Skeletal muscle cell (primary cell): Measurements from ENCODE around the gene MAPK8IP3.

Source experiments
- DNase-seq: peaks from one replicate; pipeline ENCODE4 v3.0.0-alpha.2; 2010; ENCODE audit warnings: low read depth
- H3K4me3 ChIP-seq: 2 replicates; pipeline ENCODE4 v1.5.1; 2011; ENCODE audit warnings: low read depth, mild to moderate bottlenecking, control low read depth, low read length, moderate library complexity

MAPK8IP3 gene

GRCh38 chr16:1777375-1778199 is 71.6 kb downstream of the MAPK8IP3 start:
- no peak for DNase-seq
- no peak overlapping the region for H3K4me3 ChIP-seq

- DNase-seq = no peak
- no peak overlapping the region for H3K4me3 ChIP-seq
Observed at GRCh38 chr16:1778200-1779179, 72.5 kb downstream of the MAPK8IP3 start.

- DNase-seq = no peak
- no peak overlapping the region for H3K4me3 ChIP-seq
Observed at GRCh38 chr16:1779234-1779701, 73.3 kb downstream of the MAPK8IP3 start.

GRCh38 chr16:1779741-1780676 is 74.0 kb downstream of the MAPK8IP3 start:
- no peak for DNase-seq
- no peak overlapping the region for H3K4me3 ChIP-seq

- no peak for DNase-seq
- H3K4me3 ChIP-seq = no peak overlapping the region
Observed at GRCh38 chr16:1780677-1781072, 74.7 kb downstream of the MAPK8IP3 start.

- H3K4me3 ChIP-seq = peak overlapping the region; percentile 81
- no peak for DNase-seq
Observed at GRCh38 chr16:1781254-1781653, 75.3 kb downstream of the MAPK8IP3 start.

- H3K4me3 ChIP-seq = peak overlapping the region; percentile 81
- DNase-seq = no peak
Observed at GRCh38 chr16:1781758-1782407, 75.9 kb downstream of the MAPK8IP3 start.

GRCh38 chr16:1782408-1783264 is 76.6 kb downstream of the MAPK8IP3 start, which contains the start of the genes NUBP2 and SPSB3:
TSS of gene NUBP2 (plus strand) at chr16:1782960. CDS start at chr16:1783021, 61 bp downstream.
TSS of gene SPSB3 (minus strand) at chr16:1782571. CDS start at chr16:1781483, 1,088 bp downstream.
- peak; percentile 100 for DNase-seq
- peak within 1 kb of the TSS; percentile 89 for H3K4me3 ChIP-seq

- H3K4me3 ChIP-seq = no peak overlapping the region
- DNase-seq = no peak
Observed at GRCh38 chr16:1784977-1785845, 79.2 kb downstream of the MAPK8IP3 start.

- no peak for DNase-seq
- no peak overlapping the region for H3K4me3 ChIP-seq
Observed at GRCh38 chr16:1785846-1786170, 79.8 kb downstream of the MAPK8IP3 start.

GRCh38 chr16:1786242-1787055 is 80.5 kb downstream of the MAPK8IP3 start:
- no peak overlapping the region for H3K4me3 ChIP-seq
- no peak for DNase-seq

GRCh38 chr16:1787056-1787321 is 81.0 kb downstream of the MAPK8IP3 start:
- H3K4me3 ChIP-seq = no peak overlapping the region
- DNase-seq = no peak

- H3K4me3 ChIP-seq = no peak overlapping the region
- DNase-seq = no peak
Observed at GRCh38 chr16:1787322-1788094, 81.5 kb downstream of the MAPK8IP3 start.

GRCh38 chr16:1788095-1788707 is 82.2 kb downstream of the MAPK8IP3 start:
- no peak for DNase-seq
- no peak overlapping the region for H3K4me3 ChIP-seq

GRCh38 chr16:1788708-1789100 is 82.7 kb downstream of the MAPK8IP3 start:
- H3K4me3 ChIP-seq = no peak overlapping the region
- DNase-seq = no peak
